Measurements from ENCODE around the gene WDR3.

DNA sequence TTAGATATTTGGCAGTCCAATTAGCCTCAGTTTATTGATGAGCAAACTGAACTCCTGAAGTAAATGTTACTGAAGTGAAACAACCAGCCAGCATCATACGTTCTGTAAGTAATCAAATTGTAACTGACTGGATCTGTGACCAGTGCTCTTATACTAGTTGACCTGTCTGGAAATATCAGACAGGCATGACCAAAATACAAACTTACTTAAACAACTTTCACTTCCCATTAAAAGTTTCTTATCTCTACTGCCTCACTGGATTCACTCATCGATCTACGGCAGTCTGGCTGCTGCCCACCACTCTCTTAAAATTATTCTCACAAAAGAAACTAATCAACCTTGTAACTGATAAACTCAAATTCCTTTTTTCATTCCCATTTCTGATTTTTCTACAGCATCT is 56.4 kb downstream of the WDR3 start:
- TF ChIP-seq, protein P1, sequence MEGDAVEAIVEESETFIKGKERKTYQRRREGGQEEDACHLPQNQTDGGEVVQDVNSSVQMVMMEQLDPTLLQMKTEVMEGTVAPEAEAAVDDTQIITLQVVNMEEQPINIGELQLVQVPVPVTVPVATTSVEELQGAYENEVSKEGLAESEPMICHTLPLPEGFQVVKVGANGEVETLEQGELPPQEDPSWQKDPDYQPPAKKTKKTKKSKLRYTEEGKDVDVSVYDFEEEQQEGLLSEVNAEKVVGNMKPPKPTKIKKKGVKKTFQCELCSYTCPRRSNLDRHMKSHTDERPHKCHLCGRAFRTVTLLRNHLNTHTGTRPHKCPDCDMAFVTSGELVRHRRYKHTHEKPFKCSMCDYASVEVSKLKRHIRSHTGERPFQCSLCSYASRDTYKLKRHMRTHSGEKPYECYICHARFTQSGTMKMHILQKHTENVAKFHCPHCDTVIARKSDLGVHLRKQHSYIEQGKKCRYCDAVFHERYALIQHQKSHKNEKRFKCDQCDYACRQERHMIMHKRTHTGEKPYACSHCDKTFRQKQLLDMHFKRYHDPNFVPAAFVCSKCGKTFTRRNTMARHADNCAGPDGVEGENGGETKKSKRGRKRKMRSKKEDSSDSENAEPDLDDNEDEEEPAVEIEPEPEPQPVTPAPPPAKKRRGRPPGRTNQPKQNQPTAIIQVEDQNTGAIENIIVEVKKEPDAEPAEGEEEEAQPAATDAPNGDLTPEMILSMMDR (conservative IDR thresholded peaks at IDR 0.05; ENCODE audit: low read length), result no peak
- TF ChIP-seq EZH2phosphoT487 (IDR thresholded peaks at IDR 0.05; ENCODE audit: borderline replicate concordance), result no peak
